ENCODE results near the gene PIGU.
A peak's percentile ranks its signal among the peaks of the same experiment; 100 is the strongest.
"Not testable (repeated sequence)": the region's sequence is repeated elsewhere in the genome, so short reads cannot be mapped to it uniquely, and the experiment has no call there.

Gene PIGU

DNA sequence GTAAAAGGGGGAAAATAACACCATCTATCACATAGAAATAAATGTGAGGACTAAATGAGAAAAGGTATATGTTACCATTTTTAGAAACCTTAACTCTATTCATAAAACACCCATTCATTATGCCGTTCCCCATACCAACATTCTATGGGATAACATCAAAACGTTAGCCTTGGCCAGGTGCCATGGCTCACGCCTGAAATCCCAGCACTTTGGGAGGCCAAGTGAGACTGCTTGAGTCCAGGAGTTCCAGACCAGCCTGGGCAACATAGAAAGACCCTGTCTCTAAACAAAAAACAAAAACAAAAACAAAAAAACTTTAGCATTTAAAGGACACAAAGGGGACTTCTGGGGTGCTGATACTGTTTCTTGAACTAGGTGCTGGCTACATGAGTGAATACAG lies 1.3 kb downstream of the PIGU start:
- Histone ChIP-seq H3K4me3 (peak overlapping the region; percentile 98), H3K9ac (ENCODE audit: insufficient read length) (no peak overlapping the region), H3K27ac (no peak overlapping the region), H3K9me3 (ENCODE audit: low read depth, low read length) (no peaks in the 10 kb centered on the region), H3K36me3 (ENCODE audit: insufficient read depth, low read length) (no peaks in the 10 kb centered on the region)
- DNase-seq (ENCODE audit: low read depth, low spot score): no peak
- TF ChIP-seq FOXP2 (optimal IDR thresholded peaks at IDR 0.05; ENCODE audit: control extremely low read depth, extremely low read length, insufficient read depth): no peak

DNA sequence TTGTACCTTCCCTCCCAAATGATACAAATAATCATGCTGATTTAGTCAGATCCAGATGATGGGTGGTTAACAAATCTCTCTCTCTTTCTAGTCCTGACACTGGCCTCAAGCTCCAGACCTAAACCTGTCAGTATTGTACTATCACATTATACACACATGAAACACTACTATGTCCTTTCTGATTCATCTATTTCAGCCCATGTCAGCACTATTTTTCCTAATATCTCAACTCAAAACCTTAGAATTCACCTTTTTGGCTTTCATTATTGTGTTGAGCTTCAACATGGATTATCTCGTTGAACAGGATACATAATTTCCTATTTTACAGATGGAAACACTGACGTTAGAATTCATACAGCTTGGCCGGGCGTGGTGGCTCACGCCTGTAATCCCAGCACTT lies 3.5 kb downstream of the PIGU start:
- H3K9me3 ChIP-seq (ENCODE audit: low read depth, low read length): no peaks in the 10 kb centered on the region
- TF ChIP-seq EZH2 (IDR thresholded peaks at IDR 0.05): no peak
- TF ChIP-seq POLR2AphosphoS5 (IDR thresholded peaks at IDR 0.05; ENCODE audit: borderline replicate concordance, low read depth, low read length): no peak
- TF ChIP-seq FOXP2 (optimal IDR thresholded peaks at IDR 0.05; ENCODE audit: control extremely low read depth, extremely low read length, insufficient read depth): no peak
- no peak overlapping the region for H3K9ac ChIP-seq (ENCODE audit: insufficient read length)
- H3K36me3 ChIP-seq (ENCODE audit: insufficient read depth, low read length): no peaks in the 10 kb centered on the region
- no peak for DNase-seq (ENCODE audit: low read depth, low spot score)
- no peak overlapping the region for H3K4me3 ChIP-seq
- H3K27ac ChIP-seq: no peak overlapping the region

DNA sequence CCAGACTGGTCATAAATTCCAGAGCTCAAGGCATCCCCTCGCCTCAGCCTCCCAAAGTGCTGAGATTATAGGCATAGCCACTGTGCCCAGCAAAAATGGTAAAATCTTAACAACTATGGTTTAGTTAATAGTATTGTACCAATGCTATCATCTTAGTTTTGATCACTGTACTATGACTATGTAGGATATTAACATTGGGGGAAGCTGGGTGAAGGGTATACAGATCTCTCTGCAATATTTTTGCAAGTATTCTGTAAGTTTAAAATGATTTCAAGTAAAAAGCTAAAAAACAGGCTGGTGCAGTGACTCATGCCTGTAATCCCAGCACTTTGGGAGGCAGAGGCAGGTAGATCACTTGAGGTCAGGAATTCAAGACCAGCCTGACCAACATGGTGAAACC lies 7.8 kb downstream of the PIGU start:
- H3K9ac ChIP-seq (ENCODE audit: insufficient read length): no peak overlapping the region
- no peak for DNase-seq (ENCODE audit: low read depth, low spot score)
- H3K36me3 ChIP-seq (ENCODE audit: insufficient read depth, low read length): no peaks in the 10 kb centered on the region
- H3K9me3 ChIP-seq (ENCODE audit: low read depth, low read length): no peaks in the 10 kb centered on the region
- H3K27ac ChIP-seq: no peak overlapping the region
- no peak overlapping the region for H3K4me3 ChIP-seq
- TF ChIP-seq EZH2 (IDR thresholded peaks at IDR 0.05) (no peak), POLR2AphosphoS5 (IDR thresholded peaks at IDR 0.05; ENCODE audit: borderline replicate concordance, low read depth, low read length) (no peak), FOXP2 (optimal IDR thresholded peaks at IDR 0.05; ENCODE audit: control extremely low read depth, extremely low read length, insufficient read depth) (no peak)

DNA sequence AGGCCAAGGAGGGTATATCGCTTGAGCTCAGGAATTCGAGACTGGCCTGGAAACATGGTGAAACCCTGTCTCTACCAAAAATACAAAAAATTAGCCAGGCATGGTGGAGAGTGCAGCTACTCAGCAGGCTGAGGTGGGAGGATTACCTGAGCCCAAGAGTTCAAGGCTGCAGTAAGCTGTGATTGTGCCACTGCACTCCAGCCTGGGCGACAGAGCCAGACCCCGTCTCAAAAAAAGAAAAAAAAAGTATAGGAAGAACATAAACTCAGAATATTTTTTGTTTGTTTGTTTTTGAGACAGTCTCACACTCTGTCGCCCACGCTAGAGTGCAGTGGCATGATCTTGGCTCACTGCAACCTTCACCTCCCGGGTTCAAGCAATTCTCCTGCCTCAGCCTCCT lies 12.1 kb downstream of the PIGU start:
- H3K9me3 ChIP-seq (ENCODE audit: low read depth, low read length); H3K9ac ChIP-seq (ENCODE audit: insufficient read length); DNase-seq (ENCODE audit: low read depth, low spot score); H3K27ac ChIP-seq; H3K36me3 ChIP-seq (ENCODE audit: insufficient read depth, low read length); H3K4me3 ChIP-seq: not testable (repeated sequence)

DNA sequence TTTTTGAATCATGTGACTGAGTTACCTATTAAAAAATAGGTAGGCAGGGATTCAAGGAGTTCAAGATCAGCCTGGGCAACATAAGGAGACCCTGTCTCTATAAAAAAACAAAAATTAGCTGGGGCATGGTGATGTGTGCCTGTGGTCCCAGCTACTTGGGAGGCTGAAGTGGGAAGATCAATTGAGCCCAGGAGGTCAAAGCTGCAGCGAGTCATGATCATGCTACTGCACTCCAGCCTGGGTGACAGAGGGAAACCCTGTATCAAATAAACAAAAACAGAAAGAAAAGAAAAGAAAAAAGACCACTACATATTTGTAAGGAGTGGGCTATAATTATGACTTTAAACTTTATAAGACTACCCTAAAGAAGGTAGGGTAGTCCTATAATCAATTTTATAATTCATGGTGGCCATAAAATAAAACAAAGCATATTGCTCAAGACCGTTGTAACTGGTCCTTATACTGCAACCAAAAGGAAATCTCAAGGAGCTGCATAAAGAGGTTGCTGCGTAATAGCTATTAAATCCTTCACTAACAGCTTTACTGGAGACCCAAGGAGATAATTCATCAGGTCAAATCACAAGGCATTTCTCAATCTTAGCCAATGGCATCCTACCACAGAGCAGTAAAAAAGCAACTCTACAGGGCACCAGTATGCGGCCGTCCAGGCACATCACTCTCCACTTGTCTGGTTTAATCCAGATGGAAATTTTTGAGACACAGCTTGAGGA lies 13.5 kb downstream of the PIGU start:
- H3K9me3 ChIP-seq (ENCODE audit: low read depth, low read length): no peaks in the 10 kb centered on the region
- H3K9ac ChIP-seq (ENCODE audit: insufficient read length): no peak overlapping the region
- no peak for DNase-seq (ENCODE audit: low read depth, low spot score)
- H3K27ac ChIP-seq: no peak overlapping the region
- TF ChIP-seq FOXP2 (optimal IDR thresholded peaks at IDR 0.05; ENCODE audit: control extremely low read depth, extremely low read length, insufficient read depth) (no peak), EZH2 (IDR thresholded peaks at IDR 0.05) (no peak), POLR2AphosphoS5 (IDR thresholded peaks at IDR 0.05; ENCODE audit: borderline replicate concordance, low read depth, low read length) (no peak)
- no peak overlapping the region for H3K4me3 ChIP-seq
- no peaks in the 10 kb centered on the region for H3K36me3 ChIP-seq (ENCODE audit: insufficient read depth, low read length)

DNA sequence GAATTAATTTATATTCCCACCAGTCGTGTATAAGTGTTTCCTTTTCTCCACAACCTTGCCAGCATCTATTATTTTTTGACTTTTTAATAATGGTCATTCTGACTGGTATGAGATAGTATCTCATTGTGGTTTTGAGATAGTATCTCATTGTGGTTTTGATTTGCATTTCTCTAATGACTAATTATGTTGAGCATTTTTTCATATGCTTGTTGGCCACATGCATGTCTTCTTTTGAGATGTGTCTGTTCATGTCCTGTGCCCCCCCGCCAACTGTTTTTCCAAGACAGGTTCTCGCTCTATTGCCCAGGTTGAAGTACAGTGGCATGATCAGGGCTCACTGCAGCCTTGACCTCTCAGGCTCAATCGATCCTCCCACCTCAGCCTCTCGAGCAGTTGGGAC lies 15.1 kb downstream of the PIGU start:
- H3K9me3 ChIP-seq (ENCODE audit: low read depth, low read length); DNase-seq (ENCODE audit: low read depth, low spot score); H3K36me3 ChIP-seq (ENCODE audit: insufficient read depth, low read length); H3K4me3 ChIP-seq; H3K9ac ChIP-seq (ENCODE audit: insufficient read length); H3K27ac ChIP-seq: not testable (repeated sequence)

DNA sequence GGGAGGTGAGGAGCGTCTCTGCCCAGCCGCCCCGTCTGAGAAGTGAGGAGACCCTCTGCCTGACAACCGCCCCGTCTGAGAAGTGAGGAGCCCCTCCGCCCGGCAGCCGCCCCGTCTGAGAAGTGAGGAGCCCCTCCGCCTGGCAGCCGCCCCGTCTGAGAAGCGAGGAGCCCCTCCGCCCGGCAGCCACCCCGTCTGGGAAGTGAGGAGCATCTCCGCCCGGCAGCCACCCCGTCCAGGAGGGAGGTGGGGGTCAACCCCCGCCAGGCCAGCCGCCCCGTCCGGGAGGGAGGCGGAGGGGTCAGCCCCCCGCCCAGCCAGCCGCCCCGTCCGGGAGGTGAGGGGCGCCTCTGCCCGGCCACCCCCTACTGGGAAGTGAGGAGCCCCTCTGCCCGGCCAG lies 18.2 kb downstream of the PIGU start:
- DNase-seq (ENCODE audit: low read depth, low spot score); H3K9me3 ChIP-seq (ENCODE audit: low read depth, low read length); H3K27ac ChIP-seq; H3K9ac ChIP-seq (ENCODE audit: insufficient read length); H3K4me3 ChIP-seq; H3K36me3 ChIP-seq (ENCODE audit: insufficient read depth, low read length): not testable (repeated sequence)

DNA sequence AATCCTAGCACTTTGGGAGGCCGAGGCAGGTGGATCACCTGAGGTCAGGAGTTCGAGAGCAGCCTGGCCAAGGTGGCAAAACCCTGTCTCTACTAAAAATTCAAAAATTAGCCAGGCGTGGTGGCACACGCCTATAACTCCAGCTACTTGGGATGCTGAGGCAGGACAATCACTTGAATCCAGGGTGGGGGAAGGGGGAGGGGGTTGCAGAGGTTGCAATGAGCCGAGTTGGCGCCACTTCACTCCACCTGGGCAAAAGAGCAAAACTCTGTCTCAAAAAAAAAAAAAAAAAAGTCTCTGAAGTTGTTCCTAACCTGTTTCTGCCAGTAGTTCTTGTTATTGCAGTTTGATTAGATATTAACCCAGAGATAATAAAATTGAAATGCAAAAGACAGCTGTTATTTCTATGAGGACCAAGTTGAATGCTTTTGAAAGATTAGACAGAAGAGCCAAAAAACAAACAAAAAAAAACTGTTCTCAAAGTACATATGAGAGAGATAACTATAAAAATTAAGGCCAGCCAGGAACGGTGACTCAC lies 22.6 kb downstream of the PIGU start:
- no peak for DNase-seq (ENCODE audit: low read depth, low spot score)
- no peaks in the 10 kb centered on the region for H3K9me3 ChIP-seq (ENCODE audit: low read depth, low read length)
- TF ChIP-seq EZH2 (IDR thresholded peaks at IDR 0.05) (no peak), FOXP2 (optimal IDR thresholded peaks at IDR 0.05; ENCODE audit: control extremely low read depth, extremely low read length, insufficient read depth) (no peak), POLR2AphosphoS5 (IDR thresholded peaks at IDR 0.05; ENCODE audit: borderline replicate concordance, low read depth, low read length) (no peak)
- H3K36me3 ChIP-seq (ENCODE audit: insufficient read depth, low read length): peaks cover 14% of the 10 kb centered on the region; the same call in 1 of the 2 replicates
- no peak overlapping the region for H3K9ac ChIP-seq (ENCODE audit: insufficient read length)
- H3K4me3 ChIP-seq: no peak overlapping the region
- H3K27ac ChIP-seq: no peak overlapping the region

DNA sequence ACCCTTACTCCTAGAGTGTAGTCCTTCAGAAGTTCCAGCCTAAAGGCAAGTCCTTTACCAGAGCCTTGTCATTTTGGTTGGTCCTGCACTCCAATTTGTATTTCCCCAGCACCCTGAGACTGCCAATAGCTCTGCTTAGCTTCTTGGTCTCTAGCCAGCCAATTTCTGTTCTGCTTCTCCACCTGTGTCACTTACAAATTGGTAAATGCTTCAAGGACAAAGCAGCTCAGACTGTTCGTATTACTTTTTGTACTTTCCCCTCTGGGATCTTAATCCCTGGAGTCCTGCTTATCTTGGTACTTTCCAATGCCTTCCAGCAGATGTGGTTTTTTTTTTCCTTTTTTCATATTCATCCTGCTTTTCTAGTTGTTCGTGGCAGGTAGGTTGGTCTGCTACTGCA lies 25.7 kb downstream of the PIGU start:
- Histone ChIP-seq H3K9me3 (ENCODE audit: low read depth, low read length) (no peaks in the 10 kb centered on the region), H3K27ac (no peak overlapping the region), H3K36me3 (ENCODE audit: insufficient read depth, low read length) (peaks cover 14% of the 10 kb centered on the region; the same call in 1 of the 2 replicates), H3K9ac (ENCODE audit: insufficient read length) (no peak overlapping the region), H3K4me3 (no peak overlapping the region)
- no peak for DNase-seq (ENCODE audit: low read depth, low spot score)
- TF ChIP-seq POLR2AphosphoS5 (IDR thresholded peaks at IDR 0.05; ENCODE audit: borderline replicate concordance, low read depth, low read length): no peak
- TF ChIP-seq FOXP2 (optimal IDR thresholded peaks at IDR 0.05; ENCODE audit: control extremely low read depth, extremely low read length, insufficient read depth): no peak
- no peak for TF ChIP-seq EZH2 (IDR thresholded peaks at IDR 0.05)
